Activated naive CD4-positive, alpha-beta T cell treated with anti-CD3 and anti-CD28 coated beads, Interleukin-2, amount 50 U/mL, for 16 hours (primary cell): ENCODE data around the gene STK32A.
"Not testable (repeated sequence)": the region's sequence is repeated elsewhere in the genome, so short reads cannot be mapped to it uniquely, and the experiment has no call there.

Experiments
- DNase-seq: peaks from one replicate; pipeline ENCODE4 v3.0.0-alpha.2; 2020

The STK32A gene

GRCh38 chr5:147234825-147235635, at the start of gene STK32A:
TSS of gene STK32A (plus strand) at chr5:147235026. CDS start at chr5:147239635, 4,609 bp downstream.
- no peak for DNase-seq

GRCh38 chr5:147187099-147187540, 47.7 kb upstream of the STK32A start:
- DNase-seq: no peak

- DNase-seq: peak; percentile 21
Observed at GRCh38 chr5:147188200-147189108, 46.4 kb upstream of the STK32A start.

GRCh38 chr5:147189109-147189424, 45.8 kb upstream of the STK32A start:
- no peak for DNase-seq

GRCh38 chr5:147190331-147190730, 44.5 kb upstream of the STK32A start:
- DNase-seq: no peak

- DNase-seq: no peak
Observed at GRCh38 chr5:147193123-147193522, 41.7 kb upstream of the STK32A start.

- DNase-seq: no peak
Observed at GRCh38 chr5:147200004-147200403, 34.8 kb upstream of the STK32A start.

- no peak for DNase-seq
Observed at GRCh38 chr5:147203213-147203612, 31.6 kb upstream of the STK32A start.

GRCh38 chr5:147204576-147204975, 30.2 kb upstream of the STK32A start:
- DNase-seq: no peak

- DNase-seq: no peak
Observed at GRCh38 chr5:147208134-147208533, 26.7 kb upstream of the STK32A start.

GRCh38 chr5:147216552-147217154, 18.2 kb upstream of the STK32A start:
- DNase-seq: no peak

GRCh38 chr5:147223343-147223742, 11.5 kb upstream of the STK32A start:
- no peak for DNase-seq

GRCh38 chr5:147223948-147224791, 10.7 kb upstream of the STK32A start:
- no peak for DNase-seq

GRCh38 chr5:147225938-147226337, 8.9 kb upstream of the STK32A start:
- DNase-seq: no peak

- DNase-seq: no peak
Observed at GRCh38 chr5:147226512-147226911, 8.3 kb upstream of the STK32A start.

- no peak for DNase-seq
Observed at GRCh38 chr5:147234239-147234824, 494 bp upstream of the STK32A start.

GRCh38 chr5:147240266-147240985, 5.6 kb downstream of the STK32A start:
- no peak for DNase-seq

GRCh38 chr5:147243238-147243637, 8.4 kb downstream of the STK32A start:
- DNase-seq: not testable (repeated sequence)

- no peak for DNase-seq
Observed at GRCh38 chr5:147245381-147246165, 10.7 kb downstream of the STK32A start.

GRCh38 chr5:147248561-147248960, 13.7 kb downstream of the STK32A start:
- DNase-seq: no peak

- DNase-seq: no peak
Observed at GRCh38 chr5:147259837-147260236, 25.0 kb downstream of the STK32A start.
